Stomach smooth muscle (tissue), 2 donors: ENCODE data around the gene CCDC141.
A peak's percentile ranks its signal among the peaks of the same experiment; 100 is the strongest.
"Not testable (repeated sequence)": the region's sequence is repeated elsewhere in the genome, so short reads cannot be mapped to it uniquely, and the experiment has no call there.

ENCODE experiments used
- H3K27ac ChIP-seq: one replicate; pipeline ENCODE4 v1.7.0; 2013; ENCODE audit warnings: mild to moderate bottlenecking, low read length, inconsistent platforms
- H3K27me3 ChIP-seq, 2 donors: one replicate each; pipeline ENCODE4 v1.7.0; 2013; ENCODE audit warnings: low read length in 2 of 2; ENCODE audit not compliant: insufficient read depth in 2 of 2, control insufficient read depth in 1 of 2
- H3K36me3 ChIP-seq, 2 donors: one replicate each; pipeline ENCODE4 v1.7.0; 2013; ENCODE audit warnings: low read length in 2 of 2; ENCODE audit not compliant: control insufficient read depth in 2 of 2, insufficient read depth in 2 of 2
- H3K4me1 ChIP-seq: one replicate; pipeline ENCODE4 v1.7.0; 2013; ENCODE audit warnings: low read length; ENCODE audit not compliant: control insufficient read depth, insufficient read depth
- H3K4me3 ChIP-seq, 2 donors: one replicate each; pipeline ENCODE4 v1.7.0; 2013; ENCODE audit warnings: low read length in 2 of 2
- H3K9ac ChIP-seq, 2 donors: one replicate each; pipeline ENCODE4 v1.7.0; 2013; ENCODE audit warnings: low read length in 2 of 2, mild to moderate bottlenecking in 1 of 2
- H3K9me3 ChIP-seq, 2 donors: one replicate each; pipeline ENCODE4 v1.7.0; 2013; ENCODE audit warnings: low read length in 2 of 2; ENCODE audit not compliant: control insufficient read depth in 2 of 2
- donor health status: healthy.
- donor health status: Pancreatic carcinoma.

The CCDC141 gene

DNA sequence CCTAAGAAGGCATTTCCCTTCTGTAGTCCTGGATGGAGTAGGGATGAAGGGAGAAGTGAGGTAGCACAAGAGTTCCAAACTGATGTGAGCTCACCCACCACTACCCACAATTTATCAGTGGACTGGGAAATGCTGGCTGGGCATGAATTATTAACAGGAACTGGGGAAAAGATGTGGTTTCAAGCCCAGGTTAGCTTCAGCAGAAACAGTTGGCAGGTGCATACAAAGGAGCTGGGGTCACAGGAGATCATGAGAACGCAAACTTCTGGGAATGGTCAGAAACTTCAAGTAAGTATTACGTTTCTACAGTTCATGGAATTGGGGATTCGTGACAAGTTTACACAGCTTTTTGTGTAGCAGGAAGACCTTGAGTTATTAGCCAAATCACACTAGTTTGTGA, 5.4 kb downstream of the CCDC141 start:
- H3K4me1 ChIP-seq = peaks cover under 1% of the 10 kb centered on the region
- H3K27ac ChIP-seq = no peak overlapping the region
- no peaks in the 10 kb centered on the region for H3K9me3 ChIP-seq
- H3K9ac ChIP-seq = no peak overlapping the region
- no peak overlapping the region for H3K4me3 ChIP-seq
- no peaks in the 10 kb centered on the region for H3K36me3 ChIP-seq
- no peaks in the 10 kb centered on the region for H3K27me3 ChIP-seq

DNA sequence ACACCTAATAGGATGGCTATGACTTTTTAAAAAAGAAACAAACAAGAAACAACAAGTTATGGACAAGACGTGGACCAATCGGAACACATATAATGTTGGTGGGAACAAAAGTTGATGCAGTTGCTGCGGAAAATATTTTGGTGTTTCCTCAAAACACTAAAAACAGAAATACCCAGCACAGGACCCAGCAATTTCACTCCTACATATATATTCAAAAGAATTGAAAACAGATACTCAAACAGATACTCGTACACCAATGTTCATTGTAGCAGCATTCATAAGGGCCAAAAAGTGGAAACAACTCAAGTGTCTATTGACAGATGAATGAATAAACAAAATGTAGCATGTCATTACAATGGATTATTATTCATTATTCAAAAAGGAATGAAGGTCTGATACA, 12.1 kb downstream of the CCDC141 start:
- Histone ChIP-seq H3K27me3 (no peaks in the 10 kb centered on the region), H3K9me3 (peaks cover 0 to 3% of the 10 kb centered on the region in 2 donors), H3K27ac (no peak overlapping the region), H3K4me1 (no peaks in the 10 kb centered on the region), H3K4me3 (no peak overlapping the region), H3K36me3 (no peaks in the 10 kb centered on the region), H3K9ac (no peak overlapping the region)

DNA sequence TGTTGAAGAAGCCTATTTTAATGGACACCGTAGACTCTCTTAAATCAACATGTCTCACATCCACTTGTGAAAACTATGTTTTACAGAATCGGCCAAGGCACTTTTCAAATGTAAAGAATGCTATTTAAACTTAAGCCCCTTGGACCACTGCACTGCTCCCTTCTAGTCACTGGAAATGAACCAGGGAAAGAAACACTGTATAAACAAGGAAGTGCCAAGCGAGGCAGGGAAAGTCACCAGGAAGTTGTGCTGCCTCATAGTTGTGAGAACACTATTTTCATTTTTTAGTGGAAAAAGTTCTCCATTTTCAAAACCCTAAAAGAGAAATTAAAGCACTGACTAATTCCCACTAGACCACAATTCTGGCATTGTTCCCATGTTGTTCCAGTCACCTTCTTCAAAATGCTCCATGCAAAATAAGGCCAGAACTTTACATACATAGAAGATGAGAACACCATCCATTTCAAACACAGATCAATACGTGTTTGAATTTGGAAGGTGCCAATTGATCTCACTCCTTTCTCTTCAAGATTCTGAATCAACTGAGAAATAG, 13.5 kb downstream of the CCDC141 start:
- Histone ChIP-seq H3K27ac (no peak overlapping the region), H3K9me3 (peaks cover 0 to 3% of the 10 kb centered on the region in 2 donors), H3K36me3 (no peaks in the 10 kb centered on the region), H3K4me1 (no peaks in the 10 kb centered on the region), H3K9ac (no peak overlapping the region), H3K27me3 (no peaks in the 10 kb centered on the region), H3K4me3 (no peak overlapping the region)

DNA sequence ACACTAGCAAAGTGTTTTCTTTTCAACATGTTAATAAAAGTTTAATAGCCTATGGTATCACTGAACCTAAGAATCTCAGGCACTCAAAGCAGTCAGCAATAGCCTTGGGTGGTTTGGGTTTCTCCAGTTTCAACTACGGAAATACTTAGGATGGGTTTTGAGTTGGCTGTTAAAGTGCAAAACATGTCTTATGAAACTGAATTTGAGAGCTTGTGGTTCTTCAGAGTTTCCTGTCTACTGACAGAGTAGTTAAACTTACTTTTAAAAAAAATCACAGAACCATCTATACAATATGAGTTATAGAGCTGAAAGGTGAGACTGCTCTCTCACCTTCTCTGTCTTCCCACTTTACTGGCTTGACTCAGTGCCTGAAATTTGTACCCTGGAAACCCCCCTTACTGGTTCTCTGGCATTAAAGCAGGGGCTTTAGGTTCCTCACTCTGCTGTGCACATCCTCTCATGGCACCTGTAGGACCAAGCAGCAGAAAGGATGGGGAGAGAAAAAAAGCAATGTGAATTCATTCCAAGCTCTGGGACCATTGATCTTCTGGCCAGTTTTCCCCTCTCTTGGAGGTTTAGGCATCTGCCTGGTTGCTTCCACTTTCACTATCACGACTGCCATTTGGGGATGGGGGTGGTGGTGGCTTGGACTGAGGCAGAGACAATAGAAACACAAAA, 18.1 kb downstream of the CCDC141 start:
- H3K36me3 ChIP-seq = no peaks in the 10 kb centered on the region
- no peak overlapping the region for H3K9ac ChIP-seq
- no peaks in the 10 kb centered on the region for H3K27me3 ChIP-seq
- peak overlapping the region in 1 of 2 donors; percentile 9 for H3K4me3 ChIP-seq
- H3K9me3 ChIP-seq = peaks cover 0 to 3% of the 10 kb centered on the region in 2 donors
- H3K4me1 ChIP-seq = no peaks in the 10 kb centered on the region
- no peak overlapping the region for H3K27ac ChIP-seq

DNA sequence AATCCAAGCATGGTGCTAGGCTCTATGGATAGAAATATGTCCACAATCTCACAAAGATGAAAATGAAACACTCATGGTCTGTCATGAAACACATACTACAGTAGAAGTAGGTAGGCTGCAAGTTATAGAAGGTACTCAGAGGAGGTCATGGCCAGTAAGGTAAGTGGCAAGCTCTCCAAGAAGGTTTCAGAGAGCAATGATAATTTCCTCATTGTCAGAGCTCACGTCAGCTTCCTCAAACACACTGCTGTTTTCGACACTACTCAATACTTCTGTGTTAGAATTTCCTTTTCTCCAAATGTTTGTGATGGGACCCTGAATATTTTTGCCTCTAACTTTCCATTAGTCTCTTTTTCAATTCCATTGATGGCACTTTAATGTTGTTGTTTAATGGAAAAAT, 25.5 kb downstream of the CCDC141 start:
- no peak overlapping the region for H3K9ac ChIP-seq
- no peak overlapping the region for H3K27ac ChIP-seq
- no peaks in the 10 kb centered on the region for H3K9me3 ChIP-seq
- H3K27me3 ChIP-seq = no peaks in the 10 kb centered on the region
- H3K4me3 ChIP-seq = no peak overlapping the region
- no peaks in the 10 kb centered on the region for H3K36me3 ChIP-seq
- H3K4me1 ChIP-seq = no peaks in the 10 kb centered on the region

DNA sequence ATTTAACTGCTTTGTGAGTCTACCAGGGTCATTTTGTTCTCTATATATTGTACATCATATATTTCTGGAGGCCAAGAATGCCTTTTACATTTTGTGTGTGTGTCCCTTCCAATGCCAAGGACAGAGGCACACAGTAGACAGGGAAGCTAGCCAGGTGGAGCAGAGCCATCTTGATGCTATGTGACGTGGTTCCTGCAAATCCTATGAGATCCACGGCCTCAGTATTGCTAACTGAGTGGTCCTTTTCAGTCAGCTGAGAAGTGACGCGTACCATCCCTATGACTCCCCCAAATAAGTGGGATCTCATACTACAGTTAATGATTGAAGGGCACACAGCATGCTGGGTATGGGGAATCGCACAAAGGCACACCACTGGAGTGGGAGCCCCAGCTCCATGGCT, 27.3 kb downstream of the CCDC141 start:
- H3K4me1 ChIP-seq = no peaks in the 10 kb centered on the region
- no peak overlapping the region for H3K27ac ChIP-seq
- no peak overlapping the region for H3K4me3 ChIP-seq
- no peak overlapping the region for H3K9ac ChIP-seq
- H3K9me3 ChIP-seq = no peaks in the 10 kb centered on the region
- no peaks in the 10 kb centered on the region for H3K36me3 ChIP-seq
- H3K27me3 ChIP-seq = no peaks in the 10 kb centered on the region

DNA sequence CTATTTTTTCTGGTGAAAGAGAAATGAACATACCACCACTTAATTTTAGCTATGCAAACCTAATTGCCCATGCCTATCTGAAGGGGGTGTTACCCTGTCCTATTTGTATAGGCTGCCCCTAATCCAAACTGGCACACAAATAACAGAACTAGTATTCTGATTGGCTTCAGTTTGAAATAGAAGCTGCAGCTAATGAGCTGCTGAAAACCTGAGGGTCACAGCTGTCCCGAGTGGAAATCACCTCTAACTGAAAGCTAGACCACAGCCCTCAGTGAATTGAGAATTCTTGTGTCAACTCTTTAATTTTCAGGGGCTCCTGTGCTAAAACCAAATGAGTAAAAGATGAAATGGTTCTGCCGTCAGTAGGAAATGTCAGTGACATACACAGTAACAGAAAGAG, 28.7 kb downstream of the CCDC141 start:
- Histone ChIP-seq H3K36me3 (no peaks in the 10 kb centered on the region), H3K27ac (no peak overlapping the region), H3K4me1 (no peaks in the 10 kb centered on the region), H3K27me3 (no peaks in the 10 kb centered on the region), H3K9ac (no peak overlapping the region), H3K4me3 (no peak overlapping the region), H3K9me3 (no peaks in the 10 kb centered on the region)

DNA sequence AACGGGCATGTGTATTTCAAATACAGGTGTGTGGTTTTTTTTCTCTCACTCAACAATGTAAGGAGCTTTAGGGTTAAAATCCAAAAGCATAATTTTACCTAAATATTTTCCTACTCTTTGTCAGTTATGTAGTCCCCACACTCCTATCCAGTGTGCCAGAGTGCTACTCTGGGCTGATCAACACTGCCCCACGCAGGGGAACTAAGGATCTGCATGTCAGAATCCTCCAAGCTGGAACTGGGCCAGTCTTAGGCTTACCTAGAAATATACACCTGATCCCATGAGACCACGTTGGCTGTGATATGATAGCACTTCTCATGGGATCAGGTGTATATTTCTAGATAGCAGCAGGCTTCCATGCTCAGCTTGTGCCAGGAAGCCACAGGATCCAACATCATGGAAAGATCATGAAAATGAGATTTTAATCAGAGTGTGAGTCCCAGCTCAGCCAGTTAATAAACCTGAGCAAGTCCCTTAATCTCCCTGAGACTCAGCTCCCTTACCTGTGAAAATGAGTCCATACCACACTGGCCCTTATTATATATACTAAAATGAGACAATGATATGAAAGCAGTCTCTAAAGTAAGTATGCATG, 29.7 kb downstream of the CCDC141 start:
- no peaks in the 10 kb centered on the region for H3K36me3 ChIP-seq
- H3K4me3 ChIP-seq = no peak overlapping the region
- H3K4me1 ChIP-seq = no peaks in the 10 kb centered on the region
- H3K27ac ChIP-seq = no peak overlapping the region
- H3K9me3 ChIP-seq = no peaks in the 10 kb centered on the region
- H3K9ac ChIP-seq = no peak overlapping the region
- no peaks in the 10 kb centered on the region for H3K27me3 ChIP-seq

DNA sequence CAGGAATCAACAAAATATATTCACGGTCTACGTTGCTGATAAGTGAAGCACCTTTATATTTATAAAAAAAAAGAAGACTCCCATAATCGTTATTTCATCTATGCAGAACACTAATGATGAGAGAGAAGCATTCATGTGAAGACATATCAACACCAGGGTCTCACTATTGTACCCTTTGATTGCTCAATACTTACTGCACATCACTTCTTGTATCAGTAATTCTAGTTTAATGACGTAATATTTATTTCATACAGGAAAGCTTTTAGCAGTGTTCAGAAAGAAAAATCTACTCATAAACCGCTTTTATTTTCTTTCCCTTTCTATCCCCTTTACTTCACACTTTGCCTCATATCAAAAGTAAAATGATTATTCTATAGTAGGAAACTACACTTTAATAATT, 30.7 kb downstream of the CCDC141 start:
- H3K4me1 ChIP-seq = no peaks in the 10 kb centered on the region

DNA sequence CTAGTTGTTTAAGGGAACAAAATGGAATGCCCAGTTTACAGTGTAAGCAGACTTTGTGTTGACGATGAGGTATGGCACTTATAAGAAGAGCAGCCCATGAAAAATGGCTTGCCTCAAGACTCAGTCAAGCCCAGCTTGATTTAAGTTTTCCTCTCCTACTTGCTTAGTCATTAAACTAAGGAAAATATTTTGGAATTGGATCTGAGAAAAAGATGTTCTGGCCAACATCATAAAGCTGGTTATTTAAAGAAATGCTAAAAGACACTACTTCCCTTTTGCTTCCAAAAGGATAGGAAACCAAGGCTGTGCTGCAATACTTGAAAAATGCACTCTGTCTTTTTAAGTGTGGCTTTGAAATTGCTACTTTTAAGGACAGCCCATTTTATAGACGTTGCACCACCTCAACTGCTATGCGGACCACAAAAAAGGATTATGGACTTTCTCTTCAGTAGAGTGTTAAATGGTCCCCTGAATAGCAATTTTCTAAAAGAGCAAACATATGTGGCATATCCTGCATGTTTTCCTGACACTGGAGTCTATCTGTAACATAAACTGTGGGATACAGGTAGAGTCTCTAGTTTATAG, 32.1 kb downstream of the CCDC141 start:
- H3K9ac ChIP-seq = no peak overlapping the region
- H3K4me3 ChIP-seq = no peak overlapping the region
- no peak overlapping the region for H3K27ac ChIP-seq
- no peaks in the 10 kb centered on the region for H3K9me3 ChIP-seq
- no peaks in the 10 kb centered on the region for H3K27me3 ChIP-seq
- no peaks in the 10 kb centered on the region for H3K4me1 ChIP-seq
- no peaks in the 10 kb centered on the region for H3K36me3 ChIP-seq

More for the DNA sequence above, 30.7 kb downstream of the CCDC141 start:
- no peak overlapping the region for H3K27ac ChIP-seq
- no peaks in the 10 kb centered on the region for H3K9me3 ChIP-seq
- no peak overlapping the region for H3K9ac ChIP-seq
- no peaks in the 10 kb centered on the region for H3K36me3 ChIP-seq
- no peak overlapping the region for H3K4me3 ChIP-seq
- H3K27me3 ChIP-seq = no peaks in the 10 kb centered on the region

DNA sequence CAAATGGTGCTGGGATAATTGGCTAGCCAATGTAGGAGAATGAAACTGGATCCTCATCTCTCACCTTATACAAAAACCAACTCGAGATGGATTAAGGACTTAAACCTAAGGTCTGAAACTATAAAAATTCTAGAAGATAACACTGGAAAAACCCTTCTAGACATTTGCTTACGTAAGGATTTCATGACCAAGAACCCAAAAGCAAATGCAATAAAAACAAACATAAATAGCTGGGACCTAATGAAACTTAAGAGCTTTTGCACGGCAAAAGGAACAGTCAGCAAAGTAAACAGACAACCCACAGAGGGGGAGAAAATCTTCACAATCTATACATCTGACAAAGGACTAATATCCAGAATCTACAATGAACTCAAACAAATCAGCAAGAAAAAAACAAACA, 35.7 kb downstream of the CCDC141 start:
- not testable (repeated sequence) for H3K4me1 ChIP-seq, H3K9ac ChIP-seq, H3K36me3 ChIP-seq, H3K9me3 ChIP-seq, H3K27ac ChIP-seq, H3K27me3 ChIP-seq, H3K4me3 ChIP-seq
